Measurements from ENCODE around the gene PPP1CA.
"Not testable (repeated sequence)": the region's sequence is repeated elsewhere in the genome, so short reads cannot be mapped to it uniquely, and the experiment has no call there.

The PPP1CA gene

DNA sequence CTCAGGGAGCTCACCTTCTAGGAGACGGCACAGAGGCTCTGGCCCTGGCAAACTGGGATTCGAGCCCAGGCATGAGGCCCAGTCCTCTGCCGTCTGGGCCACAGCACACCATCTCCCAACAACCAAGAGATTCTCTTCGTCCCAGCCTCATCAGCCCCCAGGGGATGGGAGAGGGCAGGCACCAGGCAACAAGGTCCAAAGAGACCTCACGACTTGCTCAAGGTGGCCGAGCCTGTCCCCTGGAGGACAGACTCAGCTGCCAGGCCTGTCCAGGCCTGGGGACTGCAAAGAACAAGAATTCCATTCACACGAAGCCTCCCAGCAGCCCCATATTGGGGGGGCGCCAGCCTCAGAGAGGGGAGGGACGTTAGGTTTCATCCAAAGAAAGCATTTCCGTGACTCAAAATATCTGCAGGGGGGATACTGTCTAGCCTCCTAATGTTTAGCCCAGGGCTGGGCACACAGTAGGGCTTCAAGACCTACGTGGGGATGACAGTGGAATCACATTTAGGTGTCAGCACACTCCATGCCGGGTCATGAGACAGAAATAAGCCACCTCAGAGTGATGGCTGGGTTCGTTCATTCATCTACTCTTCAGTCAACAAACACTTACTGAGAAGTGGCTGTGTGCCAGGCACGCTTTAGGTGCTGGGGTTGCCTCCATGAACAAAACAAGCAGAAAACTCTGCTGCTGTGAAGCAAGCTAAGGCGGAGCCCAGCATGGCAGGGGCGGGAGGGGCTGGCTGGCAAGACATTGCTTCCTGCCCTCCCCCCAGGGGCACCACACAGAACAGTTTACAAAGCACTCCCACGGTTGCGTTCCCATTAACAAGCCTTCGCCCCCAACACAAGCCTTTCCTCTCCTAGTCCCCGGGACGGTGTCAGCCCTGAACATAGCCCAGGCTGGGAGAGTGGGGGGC lies 15.0 kb upstream of the PPP1CA start:
- DNase-seq (ENCODE audit: low read depth): no peak

DNA sequence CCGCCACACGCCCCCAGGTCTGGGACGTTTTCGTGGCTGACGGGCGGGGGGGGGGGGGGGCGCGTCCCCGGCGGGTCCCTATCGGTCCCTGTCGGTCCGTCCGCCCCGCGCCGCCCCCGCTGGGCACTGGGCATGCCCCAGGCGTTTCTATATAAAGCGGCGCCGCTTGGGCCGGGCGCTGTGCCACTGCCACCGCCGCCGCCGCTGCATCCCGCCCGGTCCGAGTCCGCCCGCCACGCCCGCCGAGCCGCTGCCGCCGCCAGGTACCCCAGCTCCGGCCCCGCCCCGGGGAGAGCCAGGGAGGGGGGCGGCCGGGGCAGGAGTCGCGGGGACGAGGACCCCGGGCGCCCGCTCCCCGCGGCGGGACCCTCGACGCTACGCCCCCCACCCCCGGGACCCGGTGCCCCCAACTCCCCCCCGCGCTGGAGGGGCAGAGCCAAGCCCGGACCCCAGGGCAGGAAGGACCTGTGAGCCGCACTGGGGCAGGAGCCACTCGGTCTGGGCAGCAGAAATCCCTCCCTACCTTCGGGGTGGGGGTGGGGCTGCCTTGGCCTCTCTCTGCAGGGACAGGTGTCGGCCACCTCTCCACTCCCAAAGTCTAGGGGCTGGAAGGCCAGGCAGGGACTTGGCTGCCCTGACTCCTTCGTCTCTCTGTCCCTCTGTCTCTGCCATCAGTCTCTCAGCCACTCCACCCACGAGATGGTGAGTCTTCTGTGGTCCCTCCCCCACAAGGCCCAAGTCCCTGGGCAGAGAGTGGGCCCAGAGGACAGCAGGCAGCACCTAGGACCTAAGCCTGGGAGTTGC lies 14.0 kb upstream of the PPP1CA start, which contains the start of gene CARNS1:
Gene CARNS1, plus strand, starts transcription at position 178 of the 804 bp plus-strand sequence. Its CDS starts 522 bp downstream, at position 700.
- DNase-seq (ENCODE audit: low read depth): no peak

DNA sequence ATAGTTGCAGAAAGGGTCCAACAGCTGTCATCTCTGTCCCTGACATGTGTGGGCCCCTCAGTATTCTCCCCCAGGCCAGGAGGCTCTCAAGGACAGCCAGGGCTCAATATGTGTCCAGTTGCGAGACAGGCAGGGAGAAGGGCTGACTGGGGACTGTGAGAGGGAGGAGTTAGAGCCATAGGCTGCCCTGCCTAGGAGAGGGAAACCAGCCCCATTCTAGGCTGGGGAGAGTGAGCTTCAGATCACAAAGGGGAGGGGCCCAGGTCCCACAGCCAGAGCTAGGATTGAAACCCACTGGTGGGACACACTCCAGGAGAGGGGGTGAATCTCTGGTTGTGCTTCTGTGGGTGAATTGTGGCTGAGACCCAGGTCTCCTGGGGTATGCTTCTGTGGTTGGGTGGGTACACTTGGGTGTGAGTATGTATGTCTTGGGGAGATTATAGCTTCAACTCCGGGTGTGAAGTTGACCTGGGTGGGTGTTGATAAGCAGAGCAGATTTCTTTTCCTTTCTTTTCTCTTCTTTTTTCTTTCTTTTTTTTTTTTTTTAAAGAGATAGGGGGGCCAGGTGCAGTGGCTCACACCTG lies 11.7 kb upstream of the PPP1CA start:
- DNase-seq (ENCODE audit: low read depth): no peak

DNA sequence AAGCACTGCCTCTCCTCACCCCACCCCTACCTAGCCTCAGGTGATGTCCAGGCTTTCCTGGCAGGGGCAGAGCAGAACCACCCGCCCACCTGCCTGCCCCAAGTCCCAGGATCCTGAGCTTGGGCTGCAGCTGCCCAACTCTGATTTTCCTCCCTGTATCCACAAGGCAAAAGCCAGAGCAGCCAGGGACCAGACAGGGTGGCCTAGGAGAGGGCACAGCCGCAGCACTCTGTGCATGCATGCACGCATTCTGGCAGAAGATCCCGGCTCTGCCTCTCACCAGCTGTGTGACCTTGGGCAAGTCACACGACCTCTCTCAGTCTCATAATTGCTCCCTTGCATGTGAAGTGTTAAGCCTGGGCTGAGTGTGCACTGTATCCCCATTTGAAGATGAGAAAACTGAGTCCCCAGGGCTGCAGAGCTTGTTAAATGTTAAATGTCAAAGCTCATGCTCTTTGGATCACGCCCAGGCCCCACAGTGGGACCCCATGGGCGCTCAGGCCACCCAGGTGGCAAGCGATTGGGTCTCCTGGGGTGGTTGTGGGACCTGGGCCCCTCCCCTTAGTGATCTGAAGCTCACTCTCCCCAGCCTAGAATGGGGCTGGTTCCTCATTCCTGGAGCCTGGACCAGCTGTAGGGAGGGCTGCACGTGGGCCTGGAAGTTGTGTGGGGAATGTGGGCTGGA lies 11.0 kb upstream of the PPP1CA start:
- DNase-seq (ENCODE audit: low read depth): no peak

DNA sequence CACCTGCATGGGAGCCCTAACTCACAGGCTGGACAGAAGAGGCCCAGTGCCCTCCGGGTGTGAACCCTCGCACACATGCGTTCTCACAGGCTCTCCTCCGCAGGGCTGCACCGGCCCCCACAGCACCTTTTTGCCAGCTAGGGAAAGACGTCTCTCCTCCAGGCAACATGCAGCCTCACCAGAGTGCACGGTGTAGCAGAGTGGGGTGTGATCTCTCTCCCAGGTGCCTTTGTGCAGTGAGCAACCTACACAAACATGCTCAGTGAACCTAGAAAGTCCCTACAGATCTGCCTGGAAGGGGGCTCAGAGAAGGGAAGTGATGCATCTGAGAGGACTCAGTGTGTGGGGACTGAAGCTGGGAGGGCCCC lies 10.1 kb upstream of the PPP1CA start:
- DNase-seq (ENCODE audit: low read depth): no peak

DNA sequence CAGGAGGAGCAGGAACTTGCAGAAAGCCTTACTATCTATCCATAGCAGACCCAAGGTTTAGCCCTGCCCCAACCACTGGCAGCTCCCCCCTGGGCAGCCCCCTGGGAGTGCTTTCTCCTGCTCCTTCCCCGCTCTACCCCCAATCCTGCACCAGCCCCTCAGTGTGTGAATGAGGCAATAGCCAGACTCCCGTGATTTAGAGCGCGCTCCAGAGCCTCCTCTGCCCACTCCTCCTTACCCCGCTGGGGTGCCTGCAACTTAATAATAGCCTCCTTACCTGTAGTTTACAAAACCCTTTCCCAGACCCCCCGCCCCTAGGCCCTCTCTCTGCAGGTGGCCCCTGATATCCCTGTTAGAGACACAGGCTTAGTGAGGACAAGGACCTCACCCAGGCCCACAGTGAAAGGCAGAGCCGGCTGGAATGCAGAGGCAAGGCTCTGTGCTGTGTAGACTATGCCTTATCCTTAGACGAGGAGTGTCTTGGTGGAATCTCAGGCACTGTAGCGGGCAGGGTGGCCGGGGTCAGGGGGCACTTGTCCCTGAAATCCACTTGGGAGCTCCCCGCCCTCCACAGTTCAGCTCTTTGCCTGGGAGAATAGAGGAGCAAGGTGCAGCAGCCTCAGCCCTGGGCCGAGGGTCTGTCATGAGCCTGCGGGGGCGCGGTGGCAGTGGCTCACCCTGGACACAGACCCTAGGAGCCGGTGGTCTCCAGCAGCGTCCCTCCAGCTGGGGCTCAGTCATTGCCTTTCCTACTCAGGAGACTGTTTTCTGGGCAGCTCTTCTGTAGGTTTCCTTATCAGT lies 9.5 kb upstream of the PPP1CA start:
- DNase-seq (ENCODE audit: low read depth): no peak

DNA sequence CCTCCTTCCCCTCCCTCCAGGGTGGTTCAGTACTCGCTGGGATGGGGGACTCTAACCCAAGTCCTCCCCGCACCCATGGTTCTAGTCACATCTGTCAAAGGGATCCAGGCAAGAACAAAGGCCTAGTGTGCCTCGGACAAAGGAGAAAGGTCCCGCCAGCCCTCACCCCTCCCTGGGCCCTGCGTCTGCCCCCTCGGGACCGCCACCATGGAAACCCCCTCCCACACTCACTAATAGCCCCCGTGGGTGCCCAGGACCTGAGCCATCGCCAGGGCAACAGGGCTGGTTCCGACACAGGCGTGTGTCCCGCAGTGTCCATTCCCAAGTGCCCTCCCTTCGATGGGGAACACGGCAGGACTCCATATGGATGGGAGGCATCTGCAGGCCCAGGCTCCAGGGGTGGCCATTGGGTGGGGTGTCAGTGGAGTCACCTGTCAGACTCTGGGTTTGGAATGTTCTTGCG lies 8.7 kb upstream of the PPP1CA start:
- DNase-seq (ENCODE audit: low read depth): no peak

DNA sequence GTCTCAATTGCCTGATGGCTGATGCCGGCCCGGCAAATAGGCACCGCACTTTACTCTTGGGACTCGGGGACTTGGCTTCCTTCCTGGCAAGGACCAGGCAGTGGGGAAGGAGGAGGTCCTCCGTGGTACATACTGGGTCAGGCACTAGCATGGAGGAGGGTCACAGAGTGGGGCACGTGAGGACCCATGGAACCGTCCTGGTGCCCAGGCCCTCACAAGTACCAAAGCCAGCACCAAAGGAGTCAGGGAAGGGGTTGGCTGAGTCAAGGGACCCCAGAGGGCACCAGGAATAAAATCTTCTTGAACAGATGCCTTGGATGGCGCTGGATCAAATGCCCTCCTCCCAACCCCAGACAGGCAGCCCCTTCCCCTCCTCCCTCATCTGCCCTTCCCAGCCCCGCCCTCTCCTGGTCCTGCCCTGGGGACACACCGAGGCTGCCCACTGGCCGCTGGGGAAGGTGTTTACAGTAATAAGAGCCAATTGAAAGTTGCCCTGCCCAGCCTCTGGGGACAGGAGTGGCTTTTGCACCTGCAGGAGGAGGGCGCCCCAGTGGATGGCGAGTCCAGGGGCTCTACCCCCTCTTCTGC lies 8.2 kb upstream of the PPP1CA start:
- DNase-seq (ENCODE audit: low read depth): no peak

DNA sequence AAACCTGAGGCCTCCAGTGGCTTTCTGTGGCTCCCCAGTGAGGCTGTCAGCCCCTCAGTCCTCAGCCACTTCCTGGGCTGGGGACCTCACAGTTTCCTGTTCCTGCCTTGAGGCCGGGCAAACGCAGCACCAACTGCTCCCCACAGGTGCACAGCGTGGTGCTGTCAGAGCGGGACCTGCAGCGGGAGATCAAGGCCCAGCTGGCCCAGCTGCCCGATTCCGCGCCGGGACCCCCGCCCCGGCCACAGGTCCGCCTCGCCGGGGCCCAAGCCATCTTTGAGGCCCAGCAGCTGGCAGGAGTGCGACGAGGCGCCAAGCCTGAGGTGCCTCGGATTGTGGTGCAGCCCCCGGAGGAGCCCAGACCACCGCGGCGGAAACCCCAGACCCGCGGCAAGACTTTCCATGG lies 7.6 kb upstream of the PPP1CA start:
- no peak for DNase-seq (ENCODE audit: low read depth)

DNA sequence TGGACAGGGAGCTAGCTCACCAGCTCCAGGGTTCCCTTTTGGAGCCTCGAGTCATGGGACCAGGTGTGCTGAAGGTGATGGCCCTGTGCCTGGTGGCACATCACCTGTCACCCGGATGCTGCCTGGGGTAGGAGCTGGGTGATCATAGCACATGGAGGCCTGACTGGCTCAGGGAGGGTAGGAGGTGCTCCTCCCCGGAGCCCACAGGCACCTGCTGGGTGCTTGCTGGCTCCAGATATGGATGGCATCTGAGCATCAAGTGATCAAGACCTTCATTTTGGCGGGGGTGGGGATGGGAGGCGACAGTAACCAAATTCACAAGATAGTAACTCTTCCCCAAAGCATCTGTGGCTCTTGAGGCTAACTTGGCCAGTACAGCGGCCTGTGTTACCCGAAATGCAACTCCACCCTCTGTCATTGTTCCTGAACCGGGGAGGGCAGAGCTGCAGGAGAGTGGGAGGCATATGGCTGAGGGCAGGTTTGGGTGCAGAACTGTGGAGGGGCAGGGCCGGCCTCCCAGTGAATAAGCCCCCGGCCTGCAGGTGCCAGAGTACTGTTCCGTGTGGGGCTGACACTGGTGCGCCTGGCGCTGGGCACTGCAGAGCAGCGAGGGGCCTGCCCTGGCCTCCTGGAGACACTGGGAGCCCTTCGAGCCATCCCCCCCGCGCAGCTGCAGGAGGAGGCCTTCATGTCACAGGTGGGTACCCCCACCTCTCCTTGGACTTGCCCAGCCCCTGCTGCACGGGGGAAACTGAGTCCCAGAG lies 7.0 kb upstream of the PPP1CA start:
- DNase-seq (ENCODE audit: low read depth): no peak

DNA sequence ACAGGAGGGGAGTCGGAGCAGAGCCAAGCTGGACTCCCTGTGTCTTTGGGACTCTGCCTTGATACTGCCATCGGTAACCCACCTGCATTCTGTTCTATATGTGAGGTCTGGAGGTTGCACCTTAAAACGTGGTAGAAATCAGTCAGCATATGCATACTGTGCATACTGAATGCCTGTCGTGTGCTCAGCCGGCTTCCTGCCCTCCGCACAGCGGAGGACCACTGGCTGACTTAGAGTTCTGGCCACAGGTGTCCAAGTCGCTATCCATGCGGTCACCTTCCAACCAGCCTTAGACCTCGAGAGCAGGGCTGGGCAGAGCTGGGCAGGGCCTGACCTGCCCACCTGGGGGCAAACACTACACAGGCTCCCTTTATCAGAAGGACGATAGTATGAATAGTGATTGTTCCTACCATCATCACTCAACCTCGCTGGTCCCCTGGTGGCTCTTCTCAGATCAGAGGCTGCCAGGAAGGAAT lies 6.1 kb upstream of the PPP1CA start:
- no peak for DNase-seq (ENCODE audit: low read depth)

DNA sequence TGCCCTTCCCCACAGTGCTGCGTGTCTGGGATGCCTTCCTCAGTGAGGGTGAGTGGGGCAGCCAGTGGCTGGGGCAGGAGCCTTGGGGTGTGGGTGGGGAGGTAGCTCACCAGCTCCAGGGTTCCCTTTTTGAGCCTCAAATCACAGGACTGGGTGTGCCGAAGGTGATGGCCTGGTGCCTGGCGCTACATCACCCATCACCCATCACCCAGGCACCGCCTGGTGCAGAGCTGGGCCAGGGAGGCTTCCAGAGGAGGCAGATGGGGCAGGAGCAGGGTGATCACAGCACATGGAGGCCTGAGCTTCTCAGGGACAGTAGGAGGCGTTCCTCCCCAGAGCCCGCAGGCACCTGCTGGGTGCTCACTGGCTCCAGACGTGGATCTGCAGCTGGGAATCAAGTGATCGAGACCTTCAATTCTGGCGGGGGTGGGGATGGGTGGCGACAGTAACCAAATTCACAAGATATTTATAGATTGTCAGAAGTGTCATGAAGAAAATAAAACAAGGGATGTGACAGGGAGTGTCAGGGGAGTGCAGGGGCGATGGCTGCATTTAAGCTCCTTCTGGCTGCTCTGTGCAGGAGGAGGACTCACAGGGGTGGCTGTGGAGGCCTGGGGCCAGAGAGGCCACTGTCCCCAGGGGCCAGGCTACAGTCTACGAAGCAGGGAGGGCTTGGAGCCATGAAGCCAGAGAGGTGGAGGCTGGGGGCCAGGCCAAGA lies 5.5 kb upstream of the PPP1CA start:
- DNase-seq (ENCODE audit: low read depth): no peak

DNA sequence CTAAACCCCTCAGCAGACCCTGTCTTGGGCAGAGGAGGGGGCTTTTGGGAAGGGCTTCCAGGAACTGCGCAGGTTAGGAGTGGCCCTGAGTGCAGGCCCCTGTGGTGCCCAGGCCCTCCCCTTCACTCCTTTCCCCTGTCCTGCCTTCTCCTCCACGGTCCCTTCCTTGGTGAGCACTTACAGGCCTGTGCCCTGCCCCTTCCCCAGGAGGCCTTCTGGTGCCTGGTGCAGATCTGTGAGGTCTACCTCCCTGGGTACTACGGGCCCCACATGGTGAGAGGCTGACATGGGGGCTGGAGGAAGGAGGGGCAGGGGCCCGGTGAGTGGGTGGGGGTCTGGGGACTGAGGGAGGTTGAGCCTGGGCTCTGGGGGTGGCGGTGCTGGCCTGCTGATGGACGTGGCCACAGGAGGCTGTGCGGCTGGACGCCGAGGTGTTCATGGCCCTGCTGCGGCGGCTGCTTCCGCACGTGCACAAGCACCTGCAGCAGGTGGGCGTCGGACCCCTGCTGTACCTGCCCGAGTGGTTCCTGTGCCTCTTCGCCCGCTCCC lies 4.8 kb upstream of the PPP1CA start:
- no peak for DNase-seq (ENCODE audit: low read depth)

DNA sequence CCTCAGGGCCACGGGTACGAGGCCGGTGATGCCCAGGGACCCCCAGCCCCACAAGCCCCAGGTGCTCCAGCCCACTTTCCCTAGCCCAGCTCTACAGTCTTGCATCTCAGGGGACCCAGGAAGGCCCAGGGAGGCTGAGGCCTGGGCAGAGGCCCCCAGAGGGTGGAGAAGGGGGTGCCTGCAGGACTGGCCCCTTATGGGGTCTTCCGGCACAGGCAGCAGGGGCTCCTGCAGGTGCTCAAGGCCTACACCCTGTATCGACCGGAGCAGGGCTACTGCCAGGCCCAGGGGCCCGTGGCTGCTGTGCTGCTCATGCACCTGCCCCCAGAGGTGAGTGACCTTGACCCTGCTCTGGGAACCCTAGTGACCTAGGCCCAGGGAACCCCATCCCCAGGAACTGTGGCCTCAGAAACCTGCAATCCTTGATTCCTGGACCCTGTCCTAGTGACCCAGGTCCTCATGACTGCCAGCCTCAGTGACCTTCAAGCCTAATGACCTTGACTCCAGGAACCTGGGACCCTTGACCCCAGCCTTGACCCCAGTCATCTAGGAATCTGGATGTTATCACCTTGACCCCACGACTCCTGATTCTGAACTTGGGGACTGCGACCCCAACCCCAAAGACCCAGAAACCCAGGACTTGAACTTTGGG lies 4.2 kb upstream of the PPP1CA start:
- no peak for DNase-seq (ENCODE audit: low read depth)

DNA sequence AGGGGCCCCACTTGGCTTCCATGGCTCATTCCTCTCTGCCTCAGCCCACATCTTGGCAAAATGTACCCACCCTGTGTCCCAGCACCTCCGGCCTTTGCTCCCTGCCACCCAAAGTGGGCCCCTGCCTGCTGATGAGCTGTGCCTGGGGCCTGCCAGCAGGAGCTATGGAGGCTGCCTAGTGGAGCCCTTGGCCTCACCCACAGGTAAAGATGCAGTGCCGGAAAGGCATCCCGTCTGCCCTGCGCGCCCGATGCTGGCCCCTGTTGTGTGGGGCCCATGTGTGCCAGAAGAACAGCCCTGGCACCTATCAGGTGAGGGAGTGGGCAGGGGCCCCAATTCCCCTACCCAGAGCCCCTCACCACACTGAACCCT lies 3.5 kb upstream of the PPP1CA start:
- DNase-seq (ENCODE audit: low read depth): no peak

DNA sequence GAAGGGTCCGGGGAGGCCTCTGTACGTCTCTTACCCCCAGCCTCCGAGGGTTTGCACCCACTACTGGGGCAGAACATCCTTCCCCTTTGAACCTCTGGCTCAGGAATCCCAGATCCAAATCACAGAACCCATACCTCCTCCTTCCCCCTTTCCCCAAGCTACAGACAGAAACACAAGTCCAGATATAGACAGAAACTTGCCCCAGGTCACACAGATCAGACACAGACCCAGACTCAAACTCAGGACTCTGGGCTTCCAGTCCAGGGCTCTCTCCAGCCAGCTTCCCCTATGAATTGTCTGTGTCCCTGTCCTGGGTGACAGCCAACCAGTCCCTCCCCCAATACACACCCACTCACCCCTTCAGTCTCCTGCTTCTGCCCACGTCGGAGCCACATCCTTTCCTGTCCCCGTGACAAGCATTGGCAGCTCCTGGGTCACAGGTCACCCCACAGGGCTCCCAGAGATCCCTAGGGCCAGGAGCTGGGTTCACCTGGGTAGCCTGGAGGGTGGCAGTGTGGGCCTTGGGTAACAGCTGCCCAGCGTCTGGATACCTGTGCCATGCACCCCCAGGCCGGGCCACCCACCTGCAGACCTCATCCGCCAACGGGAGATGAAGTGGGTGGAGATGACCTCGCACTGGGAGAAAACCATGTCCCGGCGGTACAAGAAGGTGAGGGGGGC lies 3.0 kb upstream of the PPP1CA start:
- no peak for DNase-seq (ENCODE audit: low read depth)

DNA sequence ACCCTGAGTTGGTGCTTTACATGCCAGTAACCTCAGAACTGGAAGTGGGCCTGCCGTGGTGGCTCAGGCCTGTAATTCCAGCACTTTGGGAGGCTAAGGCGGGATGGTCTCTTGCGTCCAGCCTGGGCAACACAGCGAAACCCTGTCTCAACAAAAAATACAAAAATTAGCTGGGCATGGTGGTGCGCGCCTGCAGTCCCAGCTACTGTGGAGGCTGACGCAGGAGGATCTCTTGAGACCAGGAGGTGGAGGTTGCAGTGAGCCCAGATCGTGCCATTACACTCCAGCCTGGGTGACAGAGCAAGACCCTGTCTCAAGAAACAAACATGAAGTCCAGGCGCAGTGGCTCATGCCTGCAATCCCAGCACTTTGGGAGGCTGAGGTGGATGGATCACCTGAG lies 1.4 kb upstream of the PPP1CA start:
- not testable (repeated sequence) for DNase-seq (ENCODE audit: low read depth)
